Activated CD8-positive, alpha-beta T cell treated with anti-CD3 and anti-CD28 coated beads for 36 hours (primary cell): ENCODE measurements around the gene SORL1. TPM values are rescaled to one million over a fixed set of nuclear protein-coding genes. Genes with fewer than 3 reads are reported as not detected.

Source experiments
- ATAC-seq: fragments of 200-7000 bp; cut with Tn5 transposase; one replicate; pipeline ENCODE4 v1.10.0; 2021; ENCODE audit warnings: mild to moderate bottlenecking, moderate library complexity
- CTCF ChIA-PET: fragments of 350-600 bp; sonication (Branson Sonifier 250); formaldehyde crosslinking; loops from one replicate; lab custom pipeline; 2021; ENCODE audit warnings: antibody characterized with exemption; lab: Charles Lee
- POLR2A ChIA-PET: fragments of 350-600 bp; sonication (Branson Sonifier 250); formaldehyde crosslinking; loops from one replicate; lab custom pipeline; 2021; ENCODE audit warnings: antibody characterized with exemption; lab: Charles Lee
- DNase-seq: peaks from one replicate; pipeline ENCODE4 v3.0.0-alpha.2; 2020
- H3K27ac Mint-ChIP-seq: one replicate; pipeline ENCODE4 v1.8.0; 2021; ENCODE audit warnings: mild to moderate bottlenecking, mixed read lengths
- H3K27me3 Mint-ChIP-seq: one replicate; pipeline ENCODE4 v1.8.0; 2021; ENCODE audit warnings: mixed read lengths
- H3K36me3 Mint-ChIP-seq: one replicate; pipeline ENCODE4 v1.8.0; 2021; ENCODE audit warnings: low read depth, mixed read lengths
- H3K4me1 Mint-ChIP-seq: one replicate; pipeline ENCODE4 v1.8.0; 2021; ENCODE audit warnings: low read depth, mixed read lengths
- H3K4me3 Mint-ChIP-seq: one replicate; pipeline ENCODE4 v1.8.0; 2021; ENCODE audit warnings: mild to moderate bottlenecking, moderate library complexity, mixed read lengths
- H3K9me3 Mint-ChIP-seq: one replicate; pipeline ENCODE4 v1.8.0; 2021; ENCODE audit warnings: mixed read lengths
- intact Hi-C: fragments of 100-400 bp; cut with micrococcal nuclease; formaldehyde crosslinking; loops from one replicate; pipeline ENCODE4 v1.10.0; 2022
- total RNA-seq, 2 experiments: library from RNA; stranded (reverse); gene quantifications; one replicate each; pipeline ENCODE4 v1.2.3, GENCODE V29; 2021
- TF ChIP-seq, protein P1 (sequence below): fragments of 200-600 bp; IDR thresholded peaks from one replicate; pipeline ENCODE4 v1.8.0; 2022; ENCODE audit warnings: antibody characterized with exemption, mild to moderate bottlenecking

The SORL1 gene
- total RNA-seq, 2 experiments from 2014 or later = 61.1 to 64.6 TPM

DNA sequence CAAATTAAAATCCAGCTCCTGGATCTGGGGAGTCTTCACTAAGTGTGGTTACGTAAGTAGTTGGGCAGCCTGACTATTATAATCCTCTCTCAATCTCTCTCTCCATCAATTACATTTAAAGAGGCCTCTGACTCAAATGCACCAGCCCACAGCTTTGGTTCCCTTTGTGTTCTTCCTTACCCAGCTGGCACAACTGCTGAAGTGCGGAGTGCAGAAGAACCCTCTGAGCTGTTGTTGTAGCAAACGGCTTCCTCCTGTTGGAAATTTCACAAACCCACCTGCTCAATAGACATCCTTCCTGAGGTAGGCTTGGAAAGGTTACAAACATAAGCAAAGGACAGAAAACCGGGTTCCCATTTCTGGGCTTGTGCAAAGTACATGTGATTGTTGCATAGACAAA, 17.0 kb upstream of the SORL1 start:
- Mint-ChIP-seq H3K36me3 (peaks cover 4% of the 10 kb centered on the region), H3K9me3 (no peaks in the 10 kb centered on the region), H3K27me3 (no peaks in the 10 kb centered on the region), H3K27ac (no peak overlapping the region), H3K4me3 (no peak overlapping the region), H3K4me1 (peaks cover 40% of the 10 kb centered on the region)
- intact Hi-C loops = no loop called here
- ChIA-PET CTCF (no interaction called here), POLR2A (interaction anchor here (0.9 to 2.3 kb wide), 5 partner anchors 8 to 115 kb away, joined by 3 to 8 read pairs (median 3); partner anchors contain the start of gene SORL1)
- DNase-seq (no peak), ATAC-seq (no peak)
- TF ChIP-seq, protein P1, sequence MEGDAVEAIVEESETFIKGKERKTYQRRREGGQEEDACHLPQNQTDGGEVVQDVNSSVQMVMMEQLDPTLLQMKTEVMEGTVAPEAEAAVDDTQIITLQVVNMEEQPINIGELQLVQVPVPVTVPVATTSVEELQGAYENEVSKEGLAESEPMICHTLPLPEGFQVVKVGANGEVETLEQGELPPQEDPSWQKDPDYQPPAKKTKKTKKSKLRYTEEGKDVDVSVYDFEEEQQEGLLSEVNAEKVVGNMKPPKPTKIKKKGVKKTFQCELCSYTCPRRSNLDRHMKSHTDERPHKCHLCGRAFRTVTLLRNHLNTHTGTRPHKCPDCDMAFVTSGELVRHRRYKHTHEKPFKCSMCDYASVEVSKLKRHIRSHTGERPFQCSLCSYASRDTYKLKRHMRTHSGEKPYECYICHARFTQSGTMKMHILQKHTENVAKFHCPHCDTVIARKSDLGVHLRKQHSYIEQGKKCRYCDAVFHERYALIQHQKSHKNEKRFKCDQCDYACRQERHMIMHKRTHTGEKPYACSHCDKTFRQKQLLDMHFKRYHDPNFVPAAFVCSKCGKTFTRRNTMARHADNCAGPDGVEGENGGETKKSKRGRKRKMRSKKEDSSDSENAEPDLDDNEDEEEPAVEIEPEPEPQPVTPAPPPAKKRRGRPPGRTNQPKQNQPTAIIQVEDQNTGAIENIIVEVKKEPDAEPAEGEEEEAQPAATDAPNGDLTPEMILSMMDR = no peak

DNA sequence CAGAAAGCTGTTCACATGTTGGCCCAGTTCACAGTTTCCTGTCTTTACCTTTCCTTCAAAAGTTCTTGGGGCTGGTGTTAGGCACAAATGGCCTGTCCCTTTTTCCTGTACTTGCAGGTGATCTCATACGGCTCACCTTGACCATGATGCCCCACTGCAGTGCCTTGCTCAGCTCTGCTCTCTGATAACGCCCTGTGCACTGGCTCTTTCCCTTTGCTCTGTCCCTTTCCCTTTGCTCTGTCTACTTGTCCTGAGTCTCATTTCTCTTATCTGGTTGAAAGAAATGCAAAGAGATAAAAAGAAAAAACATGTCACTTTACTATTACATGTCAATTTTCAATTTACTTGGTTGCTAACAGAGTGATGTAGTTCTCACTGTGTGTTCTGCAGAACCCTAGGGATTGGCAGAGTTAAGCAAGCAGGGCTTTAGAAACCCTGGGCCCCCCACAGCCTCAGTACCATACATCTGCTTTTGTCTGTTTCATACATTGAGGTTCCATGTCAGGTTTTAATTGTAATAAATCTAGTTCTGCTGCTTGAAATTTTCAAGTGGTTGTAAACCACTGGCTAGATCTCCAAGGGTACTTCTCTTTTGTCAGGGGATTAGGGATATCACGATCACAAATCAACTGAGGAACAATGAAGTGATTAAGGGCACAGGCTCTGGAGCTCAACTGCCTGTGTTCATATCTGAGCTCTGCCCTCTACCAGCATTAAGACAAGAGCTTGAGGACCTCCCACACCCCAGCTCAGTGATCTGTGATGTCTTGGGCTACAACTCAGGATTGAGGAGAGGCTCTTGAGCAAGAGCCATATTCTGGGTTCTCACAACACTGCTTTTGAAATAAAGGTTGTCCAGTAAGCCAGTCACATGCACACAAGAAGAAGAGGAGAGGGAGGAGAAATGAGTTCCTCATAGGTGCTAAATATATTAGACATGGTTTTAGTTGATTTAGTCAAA, 16.3 kb upstream of the SORL1 start:
- ATAC-seq (no peak), DNase-seq (no peak)
- Mint-ChIP-seq H3K27me3 (no peaks in the 10 kb centered on the region), H3K4me3 (no peak overlapping the region), H3K9me3 (no peaks in the 10 kb centered on the region), H3K27ac (no peak overlapping the region), H3K36me3 (peaks cover 4% of the 10 kb centered on the region), H3K4me1 (peaks cover 40% of the 10 kb centered on the region)
- TF ChIP-seq, protein P1 = no peak
- POLR2A ChIA-PET = interaction anchor here (0.9 to 1.4 kb wide), 2 partner anchors 8 to 26 kb away, joined by 3 to 4 read pairs; no protein-coding TSS in a partner anchor
- intact Hi-C loops = no loop called here
- CTCF ChIA-PET = interaction anchor here (1.1 kb wide), 1 partner anchor 47 kb away, joined by 3 read pairs; no protein-coding TSS in a partner anchor

DNA sequence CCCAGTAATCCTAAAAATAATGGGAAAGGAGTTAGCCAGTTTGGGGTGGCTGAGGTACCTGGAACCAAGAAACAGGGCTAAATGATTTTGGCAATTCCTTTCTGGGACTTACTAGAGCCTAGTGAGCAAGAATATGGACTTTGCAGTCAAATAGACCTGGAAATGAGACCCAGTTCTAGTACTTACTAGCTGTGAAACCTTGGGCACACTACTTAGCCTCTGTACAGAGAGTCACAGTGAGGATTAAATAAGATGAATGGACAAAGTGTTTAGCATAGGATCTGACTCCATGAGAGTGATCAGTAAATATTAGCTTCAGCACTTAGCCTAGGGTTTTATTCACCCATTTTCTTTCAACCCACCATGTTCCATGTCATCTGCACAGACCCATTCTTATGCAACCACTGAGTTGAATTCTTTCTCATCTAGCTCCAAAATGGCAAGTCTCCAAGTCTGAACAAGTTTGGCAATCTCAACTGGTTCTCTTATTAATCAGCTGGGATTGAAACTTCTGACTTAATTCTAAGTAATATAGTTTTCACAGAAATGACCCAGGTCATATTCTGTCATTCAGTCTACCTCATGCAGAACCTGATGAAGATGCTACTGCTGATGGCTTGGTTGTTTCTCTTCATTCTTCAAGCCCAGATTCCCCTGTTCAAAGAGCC, 15.0 kb upstream of the SORL1 start:
- Mint-ChIP-seq H3K36me3 (peaks cover 4% of the 10 kb centered on the region), H3K27me3 (no peaks in the 10 kb centered on the region), H3K9me3 (no peaks in the 10 kb centered on the region), H3K4me1 (peaks cover 32% of the 10 kb centered on the region), H3K4me3 (no peak overlapping the region), H3K27ac (no peak overlapping the region)
- TF ChIP-seq, protein P1 = no peak
- ATAC-seq (peak; percentile 39), DNase-seq (no peak)
- CTCF ChIA-PET = interaction anchor here (0.6 to 1.3 kb wide), 3 partner anchors 14 to 94 kb away, joined by 3 to 5 read pairs (median 3); no protein-coding TSS in a partner anchor
- POLR2A ChIA-PET = interaction anchor here (1.0 kb wide), 1 partner anchor 10 kb away, joined by 3 read pairs; no protein-coding TSS in a partner anchor
- intact Hi-C loops = no loop called here

DNA sequence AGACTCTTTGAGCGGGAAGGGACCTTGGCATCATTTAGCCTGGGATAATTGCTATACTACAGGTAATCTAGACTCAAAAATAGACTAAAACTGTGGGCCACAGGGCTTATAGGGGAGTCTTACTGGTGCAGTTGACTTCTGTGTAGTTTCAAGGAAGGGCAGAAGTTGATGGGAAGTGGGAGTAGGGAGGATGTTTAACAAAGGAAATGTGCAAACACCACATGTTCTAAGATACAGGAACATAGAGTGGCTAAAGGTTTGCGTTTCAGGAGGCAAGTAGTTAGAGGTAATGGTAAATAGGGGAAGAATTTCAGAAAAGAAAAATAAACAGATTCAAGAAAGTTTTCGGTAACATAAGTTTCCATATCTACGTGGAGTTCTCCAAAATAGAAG, 14.4 kb upstream of the SORL1 start:
- no peak for ATAC-seq
- DNase-seq = no peak
- peaks cover 4% of the 10 kb centered on the region for H3K36me3 Mint-ChIP-seq
- H3K27ac Mint-ChIP-seq = peak overlapping the region; percentile 36
- intact Hi-C loops = no loop called here
- H3K4me3 Mint-ChIP-seq = no peak overlapping the region
- no peaks in the 10 kb centered on the region for H3K27me3 Mint-ChIP-seq
- CTCF ChIA-PET = interaction anchor here (1.3 kb wide), 1 partner anchor 13 kb away, joined by 5 read pairs; no protein-coding TSS in a partner anchor
- TF ChIP-seq, protein P1 = no peak
- no peaks in the 10 kb centered on the region for H3K9me3 Mint-ChIP-seq
- H3K4me1 Mint-ChIP-seq = peaks cover 28% of the 10 kb centered on the region
- POLR2A ChIA-PET = interaction anchor here (1.0 kb wide), 1 partner anchor 10 kb away, joined by 3 read pairs; no protein-coding TSS in a partner anchor
